HG03039 (cell line): Measurements from ENCODE around the gene TCF12.
"Not testable (repeated sequence)": the region's sequence is repeated elsewhere in the genome, so short reads cannot be mapped to it uniquely, and the experiment has no call there.

Experiments
- ATAC-seq: cut with Tn5 transposase; IDR thresholded peaks from one replicate; pipeline ENCODE4 v1.9.1; 2021; ENCODE audit warnings: mild to moderate bottlenecking, moderate library complexity; ENCODE audit not compliant: unreplicated experiment

Gene TCF12

DNA sequence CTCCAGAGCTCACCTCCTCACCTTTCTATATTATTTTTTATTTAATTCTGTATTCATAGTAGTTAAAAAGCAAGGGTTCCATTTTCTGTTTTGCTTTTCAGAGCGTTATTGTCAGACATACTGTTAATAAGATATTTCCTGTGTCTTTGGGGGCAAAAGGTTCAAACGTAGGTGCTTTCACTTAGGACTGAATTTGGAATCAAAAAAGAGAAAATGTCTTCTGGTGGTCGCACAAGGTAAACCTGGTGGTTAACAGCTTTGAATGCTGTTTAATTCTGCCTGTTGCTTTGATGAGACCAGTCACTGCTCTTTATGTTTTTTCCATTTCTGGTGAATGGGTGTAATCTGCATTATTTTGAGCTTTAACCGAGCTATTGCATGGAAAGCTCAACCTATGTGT, 212.5 kb downstream of the TCF12 start:
- ATAC-seq = no peak

DNA sequence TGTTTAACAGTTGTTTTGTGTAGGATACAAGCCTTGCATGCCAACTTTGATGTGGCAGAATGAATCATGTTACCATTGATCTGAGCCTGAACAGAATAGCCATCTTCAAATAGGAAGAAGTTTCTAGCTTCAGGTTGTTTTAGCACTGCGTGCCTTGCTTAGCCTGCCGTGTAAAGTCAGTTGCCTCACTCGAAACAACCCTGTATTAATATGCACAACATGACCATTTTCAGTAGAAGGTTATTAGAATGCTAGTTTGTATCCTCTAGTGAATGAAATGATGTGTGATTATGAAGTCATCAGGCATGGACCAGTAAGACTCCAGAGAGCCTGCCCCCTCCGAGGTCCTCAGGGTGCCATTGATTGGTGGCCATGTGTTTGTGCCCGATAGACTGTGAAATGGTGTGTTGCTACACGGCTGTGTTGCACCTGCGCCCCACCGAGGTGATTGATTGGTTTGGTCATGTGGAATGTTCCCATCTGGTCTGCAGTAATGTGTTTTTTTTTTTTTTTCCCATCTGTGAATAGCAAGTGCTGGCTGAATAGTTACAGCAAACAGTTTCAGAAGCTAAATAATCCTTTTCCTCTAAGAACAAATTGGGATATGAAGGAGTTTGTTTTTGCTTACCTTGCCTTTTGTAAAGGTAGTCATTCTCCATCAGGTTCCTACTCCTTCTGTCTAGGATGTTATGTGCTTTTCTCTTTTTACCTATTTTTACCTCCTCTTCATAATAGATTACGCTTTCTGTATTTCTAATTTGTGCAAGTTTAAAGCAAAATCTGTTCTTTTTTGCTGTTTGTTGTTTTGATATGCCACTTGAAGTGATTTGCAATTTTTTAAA, 214.9 kb downstream of the TCF12 start:
- ATAC-seq = no peak

DNA sequence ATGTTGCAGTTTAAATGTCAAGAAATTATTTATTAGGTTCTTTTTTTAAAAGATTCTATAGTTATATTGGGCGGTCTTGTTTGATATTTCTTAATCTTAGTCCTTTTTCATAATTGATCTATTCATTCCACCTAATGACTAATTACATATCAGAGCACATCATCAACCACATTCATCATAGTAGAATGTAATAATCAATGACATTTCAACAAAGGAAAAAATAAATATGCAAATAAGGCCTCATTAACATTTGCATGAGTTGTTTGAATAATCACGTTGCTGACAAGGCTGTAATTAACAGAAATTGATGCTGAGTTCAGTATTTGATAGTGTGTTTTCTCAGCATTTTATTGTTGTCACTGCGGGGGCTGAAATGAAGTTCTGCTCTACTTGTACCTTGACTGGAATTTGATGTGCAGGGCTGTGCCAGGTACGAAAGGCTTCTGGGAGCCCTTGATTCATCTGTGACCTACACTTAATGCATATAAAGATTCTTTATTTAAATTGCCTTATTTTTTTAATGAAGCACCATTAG, 215.7 kb downstream of the TCF12 start:
- no peak for ATAC-seq

DNA sequence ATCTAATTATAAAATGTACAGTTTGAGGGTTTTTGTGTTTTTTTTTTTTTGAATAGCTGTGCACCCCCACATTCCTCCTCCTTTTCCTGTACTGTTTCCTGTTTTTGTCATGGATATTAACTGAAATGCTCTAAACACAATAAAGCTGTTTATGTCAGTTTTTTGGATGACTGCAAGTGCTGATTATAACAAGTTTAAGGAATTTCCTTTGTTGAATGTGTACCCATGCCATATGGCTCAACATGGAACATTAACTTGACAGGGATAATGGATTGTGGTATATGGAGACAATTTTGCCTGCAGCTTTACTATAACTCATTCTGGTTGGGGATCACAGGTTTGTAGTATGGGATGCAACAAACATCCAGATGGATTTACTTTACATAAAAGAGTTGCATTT, 216.4 kb downstream of the TCF12 start:
- no peak for ATAC-seq

DNA sequence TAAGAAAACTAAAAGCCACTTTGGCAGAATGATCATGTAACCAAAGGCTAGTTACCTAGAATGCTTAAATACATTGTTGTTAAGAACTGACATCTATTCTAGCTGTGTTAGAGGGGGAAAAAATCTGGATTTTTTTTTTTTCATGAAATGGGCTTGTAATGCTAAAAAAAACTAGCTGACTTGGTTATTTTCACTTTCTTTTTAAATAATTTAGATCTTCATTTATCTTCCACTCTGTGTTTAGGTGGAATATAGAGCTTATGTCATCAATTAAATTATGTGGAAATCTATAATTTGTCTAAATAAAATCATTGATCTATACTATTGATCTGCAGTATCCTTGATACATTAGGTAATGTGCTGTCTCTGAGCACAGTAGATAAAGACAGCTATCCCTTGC, 217.4 kb downstream of the TCF12 start:
- ATAC-seq = no peak

DNA sequence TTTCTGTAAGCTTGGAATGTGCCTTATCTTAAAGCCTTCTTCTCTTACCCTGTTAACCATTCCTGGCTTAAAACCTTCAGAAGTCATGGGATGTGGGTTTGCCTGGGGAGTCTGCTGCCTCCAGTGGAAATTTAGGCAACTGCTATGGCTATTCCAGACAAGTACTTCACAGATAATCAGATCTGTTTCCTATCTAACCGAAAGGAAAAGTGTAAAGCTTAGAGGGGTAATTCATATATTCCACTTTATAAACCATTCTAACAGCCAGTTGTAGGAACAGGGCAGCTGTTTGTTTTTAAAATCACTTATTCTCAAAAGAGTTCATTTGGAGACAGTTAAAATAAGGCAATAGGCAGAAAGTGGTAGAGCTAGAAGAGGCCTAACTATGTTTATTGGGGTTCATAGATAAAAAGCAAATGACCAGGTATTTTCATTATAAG, 219.9 kb downstream of the TCF12 start:
- ATAC-seq = no peak

DNA sequence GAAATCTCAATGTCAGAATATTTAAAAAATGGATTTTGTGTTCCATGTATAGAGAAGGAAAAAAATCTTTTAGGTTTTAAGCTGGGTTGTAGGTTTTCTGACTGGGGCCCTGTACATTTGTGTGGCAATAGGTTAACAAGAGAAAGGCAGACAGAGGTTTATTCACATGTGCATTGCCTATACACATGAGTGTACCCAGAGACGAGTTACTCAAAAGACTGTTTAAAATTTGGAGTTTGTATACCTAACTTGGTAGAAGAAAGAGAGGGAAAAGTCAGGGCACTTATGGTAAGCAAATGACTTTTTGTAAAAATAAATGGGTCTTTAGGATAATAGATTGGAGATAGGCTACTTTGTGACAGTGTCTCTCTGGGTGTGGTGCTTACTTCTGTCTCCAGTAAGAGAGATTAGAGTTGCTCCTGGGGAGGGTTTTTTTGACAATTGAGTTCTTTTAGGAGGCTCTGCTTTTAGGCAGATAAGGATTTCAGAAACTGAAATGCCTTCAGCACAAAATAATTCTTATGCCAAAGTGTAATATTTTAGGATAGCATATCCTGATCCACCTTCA, 225.2 kb downstream of the TCF12 start:
- no peak for ATAC-seq

DNA sequence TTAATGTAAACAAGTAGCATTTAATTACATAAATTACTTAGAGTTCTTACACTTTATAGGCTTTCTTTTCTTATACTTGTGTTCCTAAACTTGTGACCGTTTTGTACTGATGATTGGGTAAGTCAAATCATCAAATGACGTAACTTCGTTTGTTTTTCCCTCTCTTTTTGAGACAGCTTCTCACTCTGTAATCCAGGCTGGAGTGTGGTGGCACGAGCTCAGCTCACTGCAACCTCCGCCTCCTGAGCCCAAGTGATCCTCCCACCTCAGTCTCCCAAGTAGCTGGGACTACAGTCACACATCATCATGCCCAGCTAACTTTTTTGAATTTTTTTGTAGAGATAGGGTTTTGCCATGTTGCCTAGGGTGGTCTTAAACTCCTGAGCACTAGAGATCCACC, 226.0 kb downstream of the TCF12 start:
- ATAC-seq = no peak

DNA sequence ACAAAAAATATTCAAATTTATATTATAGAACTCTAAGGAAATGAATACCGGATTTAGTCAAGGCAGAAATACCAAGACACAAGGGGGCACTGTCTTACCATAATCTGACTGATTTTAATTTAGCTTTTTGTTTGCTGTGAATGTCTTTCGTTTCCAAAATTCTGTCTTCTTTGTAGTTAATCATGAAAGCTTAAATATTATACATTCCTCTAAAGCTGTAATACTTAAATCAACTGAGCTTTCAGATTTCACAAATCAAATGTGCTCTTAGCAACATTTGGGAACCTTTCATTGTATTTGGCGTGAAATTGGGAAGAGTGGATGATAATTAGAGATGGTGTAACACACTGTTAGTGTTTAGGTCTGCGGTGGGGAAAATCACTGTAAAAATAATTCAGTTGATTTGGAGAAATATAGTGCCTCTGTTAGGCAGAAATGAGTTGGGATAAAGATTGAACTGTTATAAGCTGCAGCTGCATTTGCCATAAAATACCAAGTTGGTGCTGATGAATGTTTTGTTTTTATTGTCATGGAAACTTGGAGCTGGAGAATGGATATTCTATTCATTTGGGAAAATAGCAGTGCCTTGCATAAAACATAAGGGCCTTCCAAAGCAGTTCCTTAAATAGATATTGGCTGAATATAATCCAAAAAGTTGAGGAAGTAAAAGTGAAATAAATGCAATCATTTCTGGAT, 228.2 kb downstream of the TCF12 start:
- no peak for ATAC-seq

DNA sequence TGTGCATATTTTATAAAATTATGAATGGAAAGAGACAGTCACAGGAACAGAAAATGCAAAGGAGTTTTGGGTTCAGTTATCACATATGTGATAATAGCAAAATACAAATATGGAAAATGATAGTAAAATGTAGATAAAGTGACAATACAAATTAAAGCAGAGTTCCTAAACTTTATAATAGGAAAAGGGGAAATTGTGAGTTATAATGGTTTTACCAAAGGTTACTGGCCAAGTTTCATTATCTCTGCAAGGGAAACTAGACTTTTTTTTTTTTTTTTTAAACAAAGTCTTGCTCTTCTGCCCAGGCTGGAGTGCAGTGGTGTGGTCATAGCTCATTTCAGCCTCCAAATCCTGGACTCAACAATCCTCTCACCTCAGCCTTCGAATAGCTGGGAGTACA, 229.2 kb downstream of the TCF12 start:
- no peak for ATAC-seq

DNA sequence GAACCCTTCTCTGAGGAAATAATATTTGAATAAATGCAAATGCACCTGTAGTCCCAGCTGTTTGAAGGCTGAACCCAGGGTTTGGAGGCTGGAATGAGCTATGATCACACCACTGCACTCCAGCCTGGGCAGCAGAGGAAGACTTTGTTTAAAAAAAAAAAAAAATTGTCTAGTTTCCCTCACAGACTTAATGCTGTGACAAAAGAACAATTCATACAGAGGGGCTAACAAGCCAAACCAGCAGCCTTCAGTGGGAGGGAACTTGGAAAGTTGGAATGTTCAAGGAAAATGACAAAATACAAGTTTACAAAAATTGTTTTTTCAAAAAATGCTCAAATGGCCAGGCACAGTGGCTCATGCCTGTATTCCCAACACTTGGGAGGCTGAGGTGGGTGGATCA, 229.8 kb downstream of the TCF12 start:
- no peak for ATAC-seq

DNA sequence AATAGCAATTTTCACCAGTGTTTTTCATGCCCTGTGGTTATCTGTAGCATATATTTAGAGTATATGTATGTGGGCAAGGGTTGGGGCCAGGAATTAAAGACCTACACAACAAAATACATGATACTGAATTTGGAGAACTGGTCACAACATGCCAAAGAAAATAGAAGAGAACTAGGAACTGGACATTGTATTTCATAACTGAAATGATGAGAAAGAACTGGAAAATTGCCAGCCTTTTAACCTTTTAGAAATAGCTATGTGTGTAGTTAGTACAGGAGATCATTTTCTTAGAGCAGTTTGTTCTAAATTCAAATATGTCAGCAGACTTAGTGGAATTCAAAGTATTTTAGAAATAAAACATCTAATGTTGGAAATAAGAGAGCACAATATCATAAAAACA, 230.8 kb downstream of the TCF12 start:
- ATAC-seq = no peak

DNA sequence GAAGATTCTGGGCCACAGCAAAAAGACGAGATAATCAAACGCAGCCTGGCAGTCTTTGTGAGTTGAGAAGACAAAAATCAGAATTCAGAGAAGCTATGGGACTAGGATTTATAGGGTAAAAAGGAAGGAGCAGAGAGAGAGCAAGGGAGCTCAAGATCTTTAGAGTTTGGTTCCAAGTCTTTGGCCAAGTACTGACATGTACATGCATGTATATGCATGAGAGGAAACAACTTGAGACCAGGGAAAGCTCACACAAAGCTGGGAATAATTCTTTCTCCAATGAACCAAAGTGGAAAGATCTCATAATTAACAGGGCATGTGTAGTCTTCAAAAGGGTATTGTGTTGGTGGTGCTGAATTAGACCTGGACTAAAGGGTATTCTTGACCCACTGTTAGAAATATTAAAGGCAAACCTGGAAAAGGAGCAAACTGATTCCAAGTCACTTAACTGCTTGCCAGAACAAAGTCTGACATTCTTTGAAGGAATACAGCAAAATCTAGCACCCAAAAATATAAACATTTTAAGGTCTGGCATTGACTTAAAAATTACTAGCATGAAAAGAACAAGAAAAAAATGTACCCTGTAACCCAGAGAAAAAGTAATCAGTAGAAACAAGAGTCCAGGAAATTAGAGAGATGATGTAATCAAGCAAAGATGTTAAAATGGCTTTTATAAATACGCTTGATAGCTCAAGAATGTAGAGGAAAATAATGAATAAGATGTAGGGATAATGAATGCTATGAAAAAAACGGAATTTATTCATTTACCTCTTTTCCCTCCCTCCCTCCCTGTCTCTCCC, 231.8 kb downstream of the TCF12 start:
- ATAC-seq = no peak

DNA sequence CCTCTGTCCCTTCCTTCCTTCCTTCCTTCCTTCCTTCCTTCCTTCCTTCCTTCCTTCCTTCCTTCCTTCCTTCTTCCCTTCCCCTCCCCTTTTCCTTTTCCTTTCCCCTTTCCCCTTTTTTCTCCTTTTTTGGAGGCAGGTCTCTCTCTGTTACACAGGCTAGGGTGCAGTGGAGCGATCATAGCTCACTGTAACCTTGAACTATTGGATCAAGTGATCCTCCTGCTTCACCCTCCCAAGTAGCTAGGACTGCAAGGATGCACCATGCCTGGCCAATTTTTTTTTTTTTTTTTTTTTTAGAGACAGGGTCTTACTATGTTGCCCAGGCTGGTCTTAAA, 232.4 kb downstream of the TCF12 start:
- not testable (repeated sequence) for ATAC-seq

DNA sequence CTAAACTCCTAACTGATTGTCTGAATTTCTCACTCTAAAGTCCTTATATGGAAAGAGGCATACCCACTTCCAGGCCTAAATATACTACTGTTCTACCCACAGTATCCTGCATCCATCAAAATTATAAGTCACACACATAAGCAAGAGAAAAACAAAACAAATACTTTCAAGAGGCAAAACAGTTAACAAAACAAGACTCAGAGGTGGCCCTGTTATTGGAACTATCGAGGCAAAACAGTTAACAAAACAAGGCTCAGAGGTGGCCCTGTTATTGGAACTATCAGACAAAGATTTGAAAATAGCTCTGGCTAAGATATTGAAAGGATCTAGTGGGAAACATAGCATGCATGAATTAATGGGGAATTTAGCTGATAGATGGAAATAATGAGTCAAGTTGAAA, 233.7 kb downstream of the TCF12 start:
- no peak for ATAC-seq

DNA sequence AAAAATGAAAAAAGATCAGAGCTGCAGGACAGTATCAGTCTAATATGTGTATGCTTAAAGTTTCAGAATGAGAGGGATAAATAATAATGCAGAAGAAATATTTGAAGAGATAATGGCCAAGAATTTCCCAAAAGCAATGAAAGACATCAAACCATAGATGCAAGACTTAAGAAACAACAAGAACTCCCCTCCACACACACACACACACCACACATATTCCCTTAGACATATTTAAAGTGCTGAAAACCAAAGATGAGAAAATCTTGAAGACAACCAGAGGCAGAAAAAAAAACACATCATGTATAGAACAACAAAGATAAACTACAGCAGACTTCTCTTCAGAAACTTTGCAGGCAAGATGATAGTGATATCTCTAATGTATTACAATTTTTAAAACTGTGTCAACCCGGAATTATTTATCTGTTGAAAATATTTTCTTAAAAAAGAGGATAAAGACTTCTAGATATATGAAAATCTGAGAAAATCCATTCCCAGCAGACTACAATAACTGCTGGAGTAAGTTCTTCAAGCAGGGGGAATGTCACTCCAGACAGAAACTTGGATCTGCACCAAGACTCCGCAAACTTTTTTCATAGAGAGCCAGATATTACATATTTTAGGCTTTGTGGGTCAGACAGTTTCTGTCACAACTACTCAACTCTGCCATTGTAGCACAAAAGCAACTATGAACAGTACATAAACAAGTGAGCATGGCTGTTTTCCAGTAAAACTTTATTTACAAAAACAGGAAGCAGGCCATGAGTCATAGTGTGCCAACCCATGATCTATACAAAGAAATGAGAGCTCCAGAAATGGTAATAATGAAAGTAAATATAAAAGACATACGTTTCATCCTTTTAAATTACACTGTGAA, 234.5 kb downstream of the TCF12 start:
- no peak for ATAC-seq

DNA sequence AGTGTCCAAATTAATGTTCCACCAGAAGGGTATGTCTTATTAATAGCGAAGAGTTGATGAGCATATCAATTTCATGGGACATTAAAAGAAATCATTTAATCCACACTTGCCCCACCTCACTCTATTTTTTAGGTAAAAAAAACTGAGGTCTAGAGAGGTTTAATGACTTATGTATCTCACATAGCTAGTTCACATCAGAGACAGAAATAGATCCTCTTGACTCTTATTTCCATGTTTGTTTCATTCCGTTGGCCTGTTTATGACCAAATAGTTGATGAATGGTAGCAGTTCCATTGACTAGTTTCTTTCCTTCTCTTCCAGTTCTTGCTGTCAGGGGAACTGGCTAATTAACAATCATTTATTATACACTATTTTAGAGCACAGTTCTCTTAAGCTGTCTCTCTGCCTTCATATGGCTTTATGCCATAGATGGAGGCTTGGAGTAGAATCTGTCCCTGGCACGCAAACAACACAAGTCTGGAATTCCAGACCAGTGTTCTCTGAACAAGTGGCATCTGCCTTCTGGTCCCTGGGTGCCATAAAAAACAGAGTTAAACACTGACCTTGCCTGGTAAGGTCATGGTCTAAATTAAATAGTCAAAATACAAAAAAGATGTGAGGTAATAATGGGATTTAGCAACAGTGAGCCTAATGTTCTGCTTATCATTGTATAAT, 237.9 kb downstream of the TCF12 start:
- no peak for ATAC-seq

DNA sequence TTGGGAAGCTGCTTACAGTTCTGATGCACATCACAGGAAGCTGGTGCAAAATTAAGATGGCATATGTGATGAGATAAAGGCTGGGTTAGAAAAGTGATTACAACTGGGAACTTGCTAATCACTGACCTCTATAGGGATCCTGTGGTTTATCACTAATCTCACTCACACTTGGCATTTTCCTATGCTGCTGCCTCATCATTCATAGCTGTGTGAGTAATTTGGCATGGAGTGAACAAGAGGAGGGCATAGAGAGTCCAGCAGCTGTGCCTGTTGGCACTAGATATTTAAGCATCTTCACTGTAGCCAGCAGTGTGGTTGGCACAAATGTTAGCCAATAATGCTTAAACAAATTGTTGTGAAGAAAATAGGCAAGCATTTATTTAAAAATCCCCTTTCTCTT, 240.1 kb downstream of the TCF12 start:
- ATAC-seq = no peak

DNA sequence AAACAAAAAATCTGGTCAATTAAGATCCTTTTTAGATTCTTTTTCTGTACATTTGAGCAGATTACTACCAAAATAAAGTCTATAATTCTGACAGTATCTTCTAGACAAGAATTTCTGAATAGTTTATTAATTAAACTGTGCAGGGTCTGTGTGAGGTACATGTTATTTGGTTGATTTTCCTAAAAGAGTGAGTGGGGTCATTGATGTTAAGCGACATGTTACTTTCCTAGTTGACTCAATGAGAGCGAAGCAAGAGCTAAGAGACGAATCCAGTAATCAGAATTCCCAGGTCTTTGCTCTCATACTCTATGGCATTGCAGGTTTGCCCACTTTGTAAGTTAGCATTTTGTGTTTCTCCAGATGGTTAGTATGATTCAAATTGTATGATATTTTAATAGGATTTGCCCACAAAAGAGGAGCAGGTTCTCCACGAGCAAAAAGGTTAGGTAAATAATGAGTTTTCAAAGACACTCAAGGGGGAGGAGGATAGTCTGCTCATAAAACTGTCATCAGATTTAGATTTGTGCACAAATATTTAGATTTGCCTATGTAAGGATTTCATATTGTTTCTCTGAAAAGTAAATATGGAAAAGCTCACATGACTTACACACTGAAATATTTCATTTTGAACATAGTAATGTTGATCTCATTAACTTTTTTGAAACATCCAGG, 240.7 kb downstream of the TCF12 start:
- no peak for ATAC-seq
